Gastroesophageal sphincter (tissue), 2 donors: Measurements from ENCODE around the gene TRIM17.

Source experiments
- EP300 ChIP-seq: sonication (generic); formaldehyde crosslinking; IDR thresholded peaks from one replicate; pipeline ENCODE4 v1.6.1; 2017; ENCODE audit warnings: antibody characterized with exemption, mild to moderate bottlenecking
- POLR2A ChIP-seq, 2 donors: fragments of 450-650 bp; IDR thresholded peaks; one replicate each; pipeline ENCODE4 v1.6.1; 2017; ENCODE audit warnings: antibody characterized with exemption in 2 of 2, mild to moderate bottlenecking in 2 of 2, moderate library complexity in 1 of 2

DNA sequence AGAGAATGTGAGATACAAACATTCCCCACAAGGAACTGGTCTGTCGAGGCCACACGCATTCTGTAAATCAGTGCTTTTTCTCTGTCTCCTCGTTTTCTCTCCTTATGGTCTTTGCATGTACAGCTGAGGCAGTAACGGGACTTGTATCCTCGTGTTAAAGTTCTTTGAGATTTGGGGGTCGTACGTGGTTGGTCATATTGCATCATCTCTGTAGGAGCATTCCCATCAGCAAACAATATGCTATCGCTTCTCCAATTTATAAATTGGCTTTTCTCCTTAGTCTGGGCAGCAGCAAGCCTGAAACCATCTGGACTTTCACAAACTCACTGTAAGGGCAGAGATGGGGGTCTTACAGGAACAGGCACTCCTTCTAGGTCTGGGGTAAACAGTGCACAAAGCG lies 13.0 kb upstream of the TRIM17 start:
- TF ChIP-seq EP300 (no peak), POLR2A (IDR thresholded peaks at IDR 0.05) (no peak)
